RWPE2 (cell line): ENCODE data around the gene CLEC4F.
"Not testable (repeated sequence)": the region's sequence is repeated elsewhere in the genome, so short reads cannot be mapped to it uniquely, and the experiment has no call there.

Experiments used
- ATAC-seq: fragments of 200-7000 bp; cut with Tn5 transposase; 3 replicates; pipeline ENCODE4 v1.9.1; 2021; ENCODE audit warnings: low read depth
- DNase-seq: peaks from one replicate; pipeline ENCODE4 v3.0.0-alpha.2; 2020; ENCODE audit warnings: low spot score
- H3K27ac ChIP-seq: fragments of 450-650 bp; 2 replicates; pipeline ENCODE4 v1.5.1; 2017; ENCODE audit warnings: mild to moderate bottlenecking; ENCODE audit not compliant: poor library complexity, severe bottlenecking
- H3K27me3 ChIP-seq: fragments of 250-450 bp; sonication (Bioruptor Pico); 2 replicates; pipeline ENCODE4 v1.5.1; 2021; ENCODE audit warnings: mild to moderate bottlenecking, moderate library complexity; ENCODE audit not compliant: insufficient read depth, poor library complexity, severe bottlenecking
- H3K36me3 ChIP-seq: fragments of 250-450 bp; sonication (Bioruptor Pico); 2 replicates; pipeline ENCODE4 v1.5.1; 2020; ENCODE audit warnings: low read depth, mild to moderate bottlenecking, moderate library complexity
- H3K4me1 ChIP-seq: fragments of 250-450 bp; sonication (Bioruptor Pico); 2 replicates; pipeline ENCODE4 v1.5.1; 2021; ENCODE audit warnings: mild to moderate bottlenecking, moderate library complexity; ENCODE audit not compliant: insufficient read depth, poor library complexity, severe bottlenecking
- H3K4me3 ChIP-seq: fragments of 250-450 bp; sonication (Bioruptor Pico); 2 replicates; pipeline ENCODE4 v1.5.1; 2021; ENCODE audit warnings: mild to moderate bottlenecking, moderate library complexity; ENCODE audit not compliant: severe bottlenecking
- H3K9me3 ChIP-seq: fragments of 250-450 bp; sonication (Bioruptor Pico); 2 replicates; pipeline ENCODE4 v1.5.1; 2021; ENCODE audit warnings: mild to moderate bottlenecking, moderate library complexity; ENCODE audit not compliant: severe bottlenecking
- TF ChIP-seq, protein P1 (sequence below): fragments of 450-650 bp; IDR thresholded peaks from one replicate; pipeline ENCODE4 v1.5.1; 2017; ENCODE audit warnings: mild to moderate bottlenecking, moderate library complexity; ENCODE audit not compliant: poor library complexity, severe bottlenecking

The CLEC4F gene

DNA sequence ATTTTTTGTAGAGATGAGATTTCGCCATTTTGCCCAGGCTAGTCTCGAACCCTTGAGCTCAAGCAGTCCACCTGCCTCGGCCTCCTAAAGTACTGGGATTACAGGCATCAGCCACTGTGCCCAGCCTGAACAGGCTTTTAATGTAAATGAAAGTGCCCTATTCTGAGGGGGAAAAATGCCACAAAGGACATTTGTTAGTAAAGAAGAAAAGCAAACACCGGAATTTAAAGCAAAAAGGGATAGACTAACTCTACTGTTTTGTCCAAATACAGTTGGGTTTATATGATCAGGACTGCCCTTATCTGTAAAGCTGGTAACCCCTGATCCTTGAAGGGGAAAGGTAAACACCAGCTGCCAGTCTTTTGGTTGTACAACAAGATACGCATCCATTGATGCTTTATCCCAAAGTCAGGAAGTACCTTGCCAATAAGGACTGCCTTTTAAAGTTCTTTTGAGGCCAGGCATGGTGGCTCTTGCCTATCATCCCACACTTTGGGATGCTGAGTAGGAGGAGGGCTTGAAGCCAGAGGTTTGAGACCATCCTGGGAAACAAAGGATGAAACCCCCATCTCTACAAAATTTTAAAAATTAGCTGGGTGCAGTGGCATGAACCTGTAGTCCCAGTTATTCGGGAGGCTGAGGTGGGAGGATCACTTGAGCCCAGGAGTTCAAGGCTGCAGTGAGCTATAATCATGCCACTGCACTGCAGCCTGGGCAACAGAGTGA lies 13.1 kb downstream of the CLEC4F start:
- TF ChIP-seq, protein P1, sequence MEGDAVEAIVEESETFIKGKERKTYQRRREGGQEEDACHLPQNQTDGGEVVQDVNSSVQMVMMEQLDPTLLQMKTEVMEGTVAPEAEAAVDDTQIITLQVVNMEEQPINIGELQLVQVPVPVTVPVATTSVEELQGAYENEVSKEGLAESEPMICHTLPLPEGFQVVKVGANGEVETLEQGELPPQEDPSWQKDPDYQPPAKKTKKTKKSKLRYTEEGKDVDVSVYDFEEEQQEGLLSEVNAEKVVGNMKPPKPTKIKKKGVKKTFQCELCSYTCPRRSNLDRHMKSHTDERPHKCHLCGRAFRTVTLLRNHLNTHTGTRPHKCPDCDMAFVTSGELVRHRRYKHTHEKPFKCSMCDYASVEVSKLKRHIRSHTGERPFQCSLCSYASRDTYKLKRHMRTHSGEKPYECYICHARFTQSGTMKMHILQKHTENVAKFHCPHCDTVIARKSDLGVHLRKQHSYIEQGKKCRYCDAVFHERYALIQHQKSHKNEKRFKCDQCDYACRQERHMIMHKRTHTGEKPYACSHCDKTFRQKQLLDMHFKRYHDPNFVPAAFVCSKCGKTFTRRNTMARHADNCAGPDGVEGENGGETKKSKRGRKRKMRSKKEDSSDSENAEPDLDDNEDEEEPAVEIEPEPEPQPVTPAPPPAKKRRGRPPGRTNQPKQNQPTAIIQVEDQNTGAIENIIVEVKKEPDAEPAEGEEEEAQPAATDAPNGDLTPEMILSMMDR, result no peak
- Histone ChIP-seq H3K9me3 (no peaks in the 10 kb centered on the region), H3K27ac (no peak overlapping the region), H3K4me3 (no peak overlapping the region), H3K36me3 (no peaks in the 10 kb centered on the region), H3K4me1 (no peaks in the 10 kb centered on the region), H3K27me3 (no peaks in the 10 kb centered on the region)
- DNase-seq, result no peak
- ATAC-seq, result no peak

- ATAC-seq, result no peak
- Histone ChIP-seq H3K9me3 (no peaks in the 10 kb centered on the region), H3K4me1 (no peaks in the 10 kb centered on the region)
Measured at GRCh38 chr2:70806620-70807019, 13.8 kb downstream of the CLEC4F start.

DNA sequence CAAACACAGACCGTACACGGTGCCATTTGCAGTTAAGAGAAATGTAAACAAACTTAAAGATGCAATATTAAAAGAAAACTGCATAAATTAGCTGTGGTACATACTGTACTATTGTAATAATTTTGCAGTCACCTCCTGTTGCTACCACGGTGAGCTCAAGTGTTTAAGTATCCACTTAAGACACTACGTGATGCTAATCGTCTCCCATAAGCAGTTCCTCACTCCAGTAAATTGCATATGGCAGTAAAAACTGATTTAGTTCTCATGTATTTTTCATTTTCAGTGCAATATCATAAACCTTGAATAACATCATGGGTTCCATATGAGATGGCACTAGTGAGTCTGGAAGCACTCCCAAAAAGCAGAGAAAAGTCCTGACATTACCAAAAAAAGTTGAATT lies 14.4 kb downstream of the CLEC4F start:
- H3K4me3 ChIP-seq, result no peak overlapping the region
- DNase-seq, result no peak
- no peaks in the 10 kb centered on the region for H3K36me3 ChIP-seq
- H3K4me1 ChIP-seq, result no peaks in the 10 kb centered on the region
- H3K9me3 ChIP-seq, result no peaks in the 10 kb centered on the region
- no peak for ATAC-seq
- TF ChIP-seq, protein P1, result no peak
- no peak overlapping the region for H3K27ac ChIP-seq
- no peaks in the 10 kb centered on the region for H3K27me3 ChIP-seq

More at GRCh38 chr2:70806620-70807019, 13.8 kb downstream of the CLEC4F start:
- Histone ChIP-seq H3K27ac (no peak overlapping the region), H3K27me3 (no peaks in the 10 kb centered on the region), H3K36me3 (no peaks in the 10 kb centered on the region), H3K4me3 (no peak overlapping the region)
- TF ChIP-seq, protein P1, result no peak
- DNase-seq, result no peak

GRCh38 chr2:70801607-70802263 lies 18.7 kb downstream of the CLEC4F start:
- H3K4me1 ChIP-seq, result no peaks in the 10 kb centered on the region
- no peak overlapping the region for H3K27ac ChIP-seq
- no peaks in the 10 kb centered on the region for H3K9me3 ChIP-seq
- no peaks in the 10 kb centered on the region for H3K27me3 ChIP-seq
- DNase-seq, result no peak
- TF ChIP-seq, protein P1, result no peak
- no peak overlapping the region for H3K4me3 ChIP-seq
- no peak for ATAC-seq
- no peaks in the 10 kb centered on the region for H3K36me3 ChIP-seq

DNA sequence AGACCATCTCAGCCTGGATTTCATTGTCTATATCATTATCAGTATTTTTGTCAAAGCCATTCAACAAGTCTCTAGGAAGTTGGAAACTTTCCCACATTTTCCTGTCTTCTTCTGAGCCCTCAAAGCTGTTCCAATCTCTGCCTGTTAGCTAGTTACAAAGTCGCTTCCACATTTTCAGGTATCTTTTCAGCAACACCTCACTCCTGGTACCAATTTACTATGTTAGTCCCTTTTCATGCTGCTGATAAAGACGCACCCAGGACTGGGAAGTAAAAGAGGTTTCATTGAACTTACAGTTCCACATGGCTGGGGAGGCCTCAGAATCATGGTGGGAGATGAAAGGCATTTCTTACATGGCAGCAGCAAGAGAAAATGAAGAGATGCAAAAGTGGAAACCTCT lies 20.7 kb downstream of the CLEC4F start:
- Histone ChIP-seq H3K36me3 (no peaks in the 10 kb centered on the region), H3K27me3 (no peaks in the 10 kb centered on the region), H3K4me3 (no peak overlapping the region), H3K9me3 (no peaks in the 10 kb centered on the region), H3K27ac (no peak overlapping the region), H3K4me1 (no peaks in the 10 kb centered on the region)
- TF ChIP-seq, protein P1, result no peak
- ATAC-seq (no peak), DNase-seq (no peak)

- H3K27ac ChIP-seq, ATAC-seq, H3K4me3 ChIP-seq, H3K9me3 ChIP-seq, DNase-seq, H3K4me1 ChIP-seq, H3K36me3 ChIP-seq, H3K27me3 ChIP-seq: not testable (repeated sequence)
Measured at GRCh38 chr2:70797996-70798395, 22.4 kb downstream of the CLEC4F start.
